IMR-90 (cell line): Measurements from ENCODE around the gene XKR7. TPM values are rescaled to one million over a fixed set of nuclear protein-coding genes. Genes with fewer than 3 reads are reported as not detected.

ENCODE experiments used
- ATAC-seq: fragments of 200-7000 bp; cut with Tn5 transposase; 2 replicates; pipeline ENCODE4 v1.9.1; 2020; ENCODE audit warnings: low read depth, mild to moderate bottlenecking, moderate library complexity
- BruUV-seq: library from RNA; stranded (reverse); fragments of 400-500 nt; replicated peaks from 2 replicates; lab custom pipeline; 2021; lab: Mats Ljungman, UMichigan
- CTCF ChIA-PET: fragments of 300-600 bp; formaldehyde crosslinking; extraction: SDS; loops from one replicate; lab custom pipeline; 2021; ENCODE audit warnings: antibody characterized with exemption; lab: Yijun Ruan, JAX
- POLR2A ChIA-PET: fragments of 300-600 bp; sonication (Branson Sonifier 250); formaldehyde crosslinking; loops from one replicate; lab custom pipeline; 2022; ENCODE audit warnings: antibody characterized with exemption; ENCODE audit not compliant: unreplicated experiment; lab: Charles Lee
- DNase-seq: peaks from one replicate; pipeline ENCODE4 v3.0.0; 2013
- H2AFZ ChIP-seq: replicated peaks from 2 replicates; pipeline ENCODE3; 2013; ENCODE audit warnings: low read length, mild to moderate bottlenecking; ENCODE audit not compliant: poor library complexity
- H2AK5ac ChIP-seq: 2 replicates; pipeline ENCODE4 v1.6.1; 2013; ENCODE audit warnings: low read depth, low read length, inconsistent platforms
- H2AK9ac ChIP-seq: replicated peaks from 2 replicates; pipeline ENCODE3; 2013; ENCODE audit warnings: mild to moderate bottlenecking, low read depth, low read length, moderate library complexity; ENCODE audit not compliant: poor library complexity
- H2BK120ac ChIP-seq: 2 replicates; pipeline ENCODE4 v1.6.1; 2013; ENCODE audit warnings: low read depth, low read length, inconsistent platforms
- H2BK15ac ChIP-seq: 3 replicates; pipeline ENCODE4 v1.6.1; 2013; ENCODE audit warnings: low read depth, low read length, inconsistent platforms
- H2BK20ac ChIP-seq: 2 replicates; pipeline ENCODE4 v1.6.1; 2013; ENCODE audit warnings: low read depth, mild to moderate bottlenecking, inconsistent platforms, low read length, moderate library complexity
- H2BK5ac ChIP-seq: 2 replicates; pipeline ENCODE4 v1.6.1; 2013; ENCODE audit warnings: mild to moderate bottlenecking, low read depth, low read length, inconsistent platforms; ENCODE audit not compliant: poor library complexity, severe bottlenecking
- H3K14ac ChIP-seq: replicated peaks from 2 replicates; pipeline ENCODE4 v1.6.1; 2013; ENCODE audit warnings: low read depth, low read length, inconsistent platforms
- H3K18ac ChIP-seq: 2 replicates; pipeline ENCODE4 v1.6.1; 2013; ENCODE audit warnings: low read depth, low read length, control low read depth
- H3K23ac ChIP-seq: 2 replicates; pipeline ENCODE4 v1.6.1; 2013; ENCODE audit warnings: low read depth, low read length, inconsistent platforms
- H3K27ac ChIP-seq: 2 replicates; pipeline ENCODE4 v1.5.1; 2013; ENCODE audit warnings: mild to moderate bottlenecking, control low read depth, low read length; ENCODE audit not compliant: insufficient read depth
- H3K27me3 ChIP-seq: 2 replicates; pipeline ENCODE4 v1.6.1; 2013; ENCODE audit warnings: low read length; ENCODE audit not compliant: control insufficient read depth, insufficient read depth
- H3K36me3 ChIP-seq: 2 replicates; pipeline ENCODE4 v1.6.1; 2013; ENCODE audit warnings: low read length, mixed read lengths; ENCODE audit not compliant: control insufficient read depth, insufficient read depth
- H3K4ac ChIP-seq: 2 replicates; pipeline ENCODE4 v1.6.1; 2013; ENCODE audit warnings: low read depth, low read length, inconsistent platforms
- H3K4me1 ChIP-seq: 2 replicates; pipeline ENCODE4 v1.6.1; 2013; ENCODE audit warnings: low read length, mixed read lengths; ENCODE audit not compliant: control insufficient read depth, insufficient read depth
- H3K4me2 ChIP-seq: 2 replicates; pipeline ENCODE4 v1.6.1; 2013; ENCODE audit warnings: low read depth, mild to moderate bottlenecking, control low read depth, low read length, moderate library complexity
- H3K4me3 ChIP-seq: 2 replicates; pipeline ENCODE4 v1.5.1; 2013; ENCODE audit warnings: low read depth, mild to moderate bottlenecking, control low read depth, low read length, moderate library complexity; ENCODE audit not compliant: insufficient read depth
- H3K56ac ChIP-seq: 2 replicates; pipeline ENCODE4 v1.6.1; 2013; ENCODE audit warnings: low read length, inconsistent platforms; ENCODE audit not compliant: insufficient read depth; ENCODE audit errors: extremely low read depth
- H3K79me1 ChIP-seq, 2 experiments: 2 replicates each; pipeline ENCODE4 v1.6.1; 2013; ENCODE audit warnings: low read length in 2 of 2, inconsistent platforms in 1 of 2, low read depth in 1 of 2
- H3K9ac ChIP-seq: 2 replicates; pipeline ENCODE4 v1.6.1; 2013; ENCODE audit warnings: low read depth, low read length, control low read depth
- H3K9me1 ChIP-seq: 2 replicates; pipeline ENCODE4 v1.6.1; 2013; ENCODE audit warnings: low read length, inconsistent platforms; ENCODE audit not compliant: insufficient read depth
- H3K9me3 ChIP-seq: 2 replicates; pipeline ENCODE4 v1.6.1; 2013; ENCODE audit warnings: low read length; ENCODE audit not compliant: control insufficient read depth, insufficient read depth
- H4K20me1 ChIP-seq: 2 replicates; pipeline ENCODE4 v1.6.1; 2013; ENCODE audit warnings: low read length, inconsistent platforms; ENCODE audit not compliant: insufficient read depth
- H4K5ac ChIP-seq: 2 replicates; pipeline ENCODE4 v1.6.1; 2013; ENCODE audit warnings: mild to moderate bottlenecking, low read depth, low read length, control low read depth
- H4K8ac ChIP-seq, 2 experiments: 2 replicates each; pipeline ENCODE4 v1.6.1; 2013; ENCODE audit warnings: low read depth in 2 of 2, low read length in 2 of 2, control low read depth in 1 of 2, inconsistent platforms in 1 of 2
- H4K91ac ChIP-seq: 2 replicates; pipeline ENCODE4 v1.6.1; 2013; ENCODE audit warnings: low read depth, low read length, inconsistent platforms; ENCODE audit not compliant: insufficient read depth
- BHLHE40 ChIP-seq: fragments of 150-350 bp; IDR thresholded peaks from 2 replicates; pipeline ENCODE4 v1.6.1; 2016; ENCODE audit warnings: mild to moderate bottlenecking, low read depth, low read length
- CEBPB ChIP-seq: IDR thresholded peaks from 2 replicates; pipeline ENCODE4 v1.6.1; 2012; ENCODE audit warnings: low read depth, low read length, improper control_type of control experiment
- WGBS, 2 experiments: methylation state at CpG; one replicate each; pipeline versions ENCODE4 v1.1.5 to v1.1.7; 2013; ENCODE audit warnings: missing lambda C conversion rate in 2 of 2; ENCODE audit not compliant: insufficient read length in 1 of 2; ENCODE audit errors: extremely low coverage in 2 of 2; 5-methylcytosine and 5-hydroxymethylcytosine counted together
- dilution Hi-C: fragments of 300-500 bp; cut with HindIII; formaldehyde crosslinking; loops from one replicate; pipeline ENCODE4 v1.14.3; 2018; ENCODE audit warnings: low sequenced_read_pairs; ENCODE audit not compliant: unreplicated experiment
- in situ Hi-C: fragments of 300-500 bp; cut with MboI; formaldehyde crosslinking; loops from 3 replicates; pipeline ENCODE4 v1.14.3; 2019; ENCODE audit warnings: low sequenced_read_pairs, inconsistent platforms, mixed read lengths
- intact Hi-C: fragments of 100-400 bp; cut with micrococcal nuclease; formaldehyde crosslinking; loops from 2 replicates; pipeline ENCODE4 v1.10.0; 2022
- polyA plus RNA-seq, 3 experiments: library from polyadenylated mRNA; depleted of rRNA; stranded (reverse); fragments of >200 nt; gene quantifications; 2 replicates each; pipeline ENCODE4 v1.2.3, GENCODE V29; 2012; ENCODE audit warnings: low replicate concordance in 1 of 3
- total RNA-seq: library from RNA; depleted of rRNA; stranded (reverse); fragments of >200 nt; gene quantifications from 2 replicates; pipeline ENCODE4 v1.2.3, GENCODE V29; 2012

XKR7 gene
- total and polyA plus RNA-seq, 2 of the 4 experiments (the other 2 are of a cell fraction), result not detected

GRCh38 chr20:31956556-31957526, 11.1 kb upstream of the XKR7 start (continued):
- no peak for TF ChIP-seq BHLHE40
- no peak for TF ChIP-seq CEBPB

GRCh38 chr20:31962761-31963160, 5.2 kb upstream of the XKR7 start:
- H3K23ac ChIP-seq, result no peak overlapping the region
- TF ChIP-seq CEBPB, result no peak
- H4K20me1 ChIP-seq, result no peaks in the 10 kb centered on the region
- intact Hi-C loops (no loop called here), dilution Hi-C loops (no loop called here), in situ Hi-C loops (no loop called here)
- no peak overlapping the region for H3K56ac ChIP-seq
- H3K36me3 ChIP-seq, result no peaks in the 10 kb centered on the region
- no peaks in the 10 kb centered on the region for H3K4me1 ChIP-seq
- ATAC-seq, result no peak
- H4K8ac ChIP-seq, result no peak overlapping the region
- no peaks in the 10 kb centered on the region for H3K79me1 ChIP-seq
- ChIA-PET POLR2A (no interaction called here), CTCF (interaction anchor here (1.1 kb wide), 1 partner anchor 11 kb away, joined by 3 read pairs; the partner anchor contains the start of gene PDRG1)
- H3K27ac ChIP-seq, result no peak overlapping the region
- no peak overlapping the region for H2BK120ac ChIP-seq
- no peak overlapping the region for H3K18ac ChIP-seq
- H3K14ac ChIP-seq, result no peak overlapping the region
- H2AK5ac ChIP-seq, result no peak overlapping the region
- no peaks in the 10 kb centered on the region for H3K9me3 ChIP-seq
- H2AK9ac ChIP-seq, result no peak overlapping the region
- no peak overlapping the region for H4K91ac ChIP-seq
- H3K4me2 ChIP-seq, result no peak overlapping the region
- H2BK5ac ChIP-seq, result no peak overlapping the region
- H3K4ac ChIP-seq, result no peak overlapping the region
- H2BK20ac ChIP-seq, result no peak overlapping the region
- H3K9me1 ChIP-seq, result no peaks in the 10 kb centered on the region
- no peak overlapping the region for H4K5ac ChIP-seq
- H3K9ac ChIP-seq, result no peak overlapping the region
- no TSS peak for BruUV-seq
- H3K27me3 ChIP-seq, result peaks cover 45% of the 10 kb centered on the region
- H2AFZ ChIP-seq, result no peak overlapping the region
- WGBS, 2 experiments, result no CpG with 5 or more reads among the region's 2 CpGs
- no peak overlapping the region for H3K4me3 ChIP-seq
- no peak overlapping the region for H2BK15ac ChIP-seq
- no peak for DNase-seq
